Measurements from ENCODE around the gene TSPAN5.

DNA sequence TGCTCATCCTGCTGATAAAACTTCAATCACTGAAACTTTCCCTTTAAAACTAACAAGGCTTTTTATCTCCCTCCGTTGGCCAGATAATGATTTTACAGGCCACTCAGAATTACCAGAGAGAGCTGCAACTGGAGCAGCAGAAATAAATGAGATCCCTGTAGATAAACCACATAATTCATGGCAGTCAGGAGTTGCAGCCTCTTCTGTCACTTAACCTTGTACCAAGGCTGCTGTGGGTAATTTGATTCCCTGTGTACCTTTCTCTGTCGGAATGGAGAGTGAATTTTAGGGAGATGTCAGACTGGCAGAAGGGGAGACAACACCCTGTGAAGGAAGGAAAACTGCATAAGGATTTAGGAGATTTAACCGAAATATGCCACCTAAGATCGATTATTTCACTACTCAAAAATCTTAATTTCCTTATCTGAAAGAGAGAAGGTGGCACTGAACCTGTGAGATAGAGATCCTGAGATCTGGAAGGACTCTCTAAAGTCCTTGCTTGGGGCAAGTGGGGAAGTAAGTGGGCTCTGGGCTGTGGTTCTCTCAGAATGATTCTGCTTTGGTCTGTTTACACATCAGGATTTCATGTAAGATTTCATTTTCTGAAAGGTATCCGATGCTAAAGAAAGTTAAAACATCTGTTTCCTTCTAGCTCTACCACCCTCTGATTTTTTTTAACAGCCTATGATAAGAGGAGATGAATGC lies 14.3 kb upstream of the TSPAN5 start:
- TF ChIP-seq POLR2A (IDR thresholded peaks at IDR 0.05; ENCODE audit: low read depth, low read length) (no peak), CEBPB (IDR thresholded peaks at IDR 0.05; ENCODE audit: low read depth, low read length) (no peak), MAFK (IDR thresholded peaks at IDR 0.05; ENCODE audit: low read depth, low read length) (no peak), BHLHE40 (IDR thresholded peaks at IDR 0.05; ENCODE audit: low read depth, low read length) (no peak), MXI1 (IDR thresholded peaks at IDR 0.05; ENCODE audit: borderline replicate concordance, low read depth, low read length) (no peak), RFX5 (IDR thresholded peaks at IDR 0.05; ENCODE audit: low read depth, low read length) (no peak), RAD21 (IDR thresholded peaks at IDR 0.05; ENCODE audit: low read length) (no peak), SMC3 (IDR thresholded peaks at IDR 0.05; ENCODE audit: low read depth, low read length) (no peak)
- TF ChIP-seq, protein P1, sequence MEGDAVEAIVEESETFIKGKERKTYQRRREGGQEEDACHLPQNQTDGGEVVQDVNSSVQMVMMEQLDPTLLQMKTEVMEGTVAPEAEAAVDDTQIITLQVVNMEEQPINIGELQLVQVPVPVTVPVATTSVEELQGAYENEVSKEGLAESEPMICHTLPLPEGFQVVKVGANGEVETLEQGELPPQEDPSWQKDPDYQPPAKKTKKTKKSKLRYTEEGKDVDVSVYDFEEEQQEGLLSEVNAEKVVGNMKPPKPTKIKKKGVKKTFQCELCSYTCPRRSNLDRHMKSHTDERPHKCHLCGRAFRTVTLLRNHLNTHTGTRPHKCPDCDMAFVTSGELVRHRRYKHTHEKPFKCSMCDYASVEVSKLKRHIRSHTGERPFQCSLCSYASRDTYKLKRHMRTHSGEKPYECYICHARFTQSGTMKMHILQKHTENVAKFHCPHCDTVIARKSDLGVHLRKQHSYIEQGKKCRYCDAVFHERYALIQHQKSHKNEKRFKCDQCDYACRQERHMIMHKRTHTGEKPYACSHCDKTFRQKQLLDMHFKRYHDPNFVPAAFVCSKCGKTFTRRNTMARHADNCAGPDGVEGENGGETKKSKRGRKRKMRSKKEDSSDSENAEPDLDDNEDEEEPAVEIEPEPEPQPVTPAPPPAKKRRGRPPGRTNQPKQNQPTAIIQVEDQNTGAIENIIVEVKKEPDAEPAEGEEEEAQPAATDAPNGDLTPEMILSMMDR (conservative IDR thresholded peaks at IDR 0.05; ENCODE audit: low read depth, low read length), result no peak
- TF ChIP-seq, protein P2, sequence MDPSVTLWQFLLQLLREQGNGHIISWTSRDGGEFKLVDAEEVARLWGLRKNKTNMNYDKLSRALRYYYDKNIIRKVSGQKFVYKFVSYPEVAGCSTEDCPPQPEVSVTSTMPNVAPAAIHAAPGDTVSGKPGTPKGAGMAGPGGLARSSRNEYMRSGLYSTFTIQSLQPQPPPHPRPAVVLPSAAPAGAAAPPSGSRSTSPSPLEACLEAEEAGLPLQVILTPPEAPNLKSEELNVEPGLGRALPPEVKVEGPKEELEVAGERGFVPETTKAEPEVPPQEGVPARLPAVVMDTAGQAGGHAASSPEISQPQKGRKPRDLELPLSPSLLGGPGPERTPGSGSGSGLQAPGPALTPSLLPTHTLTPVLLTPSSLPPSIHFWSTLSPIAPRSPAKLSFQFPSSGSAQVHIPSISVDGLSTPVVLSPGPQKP (IDR thresholded peaks at IDR 0.05; ENCODE audit: borderline replicate concordance, low read depth, low read length), result no peak

Measured in IMR-90 (cell line).